A673 (cell line): ENCODE measurements around the gene ZNRD2. TPM values are rescaled to one million over a fixed set of nuclear protein-coding genes. Genes with fewer than 3 reads are reported as not detected.

Source experiments
- BruUV-seq: library from RNA; stranded (reverse); fragments of 400-500 nt; replicated peaks from 2 replicates; lab custom pipeline; 2021; lab: Mats Ljungman, UMichigan
- CTCF ChIA-PET: fragments of 300-600 bp; sonication (Branson Sonifier 250); formaldehyde crosslinking; loops from one replicate; lab custom pipeline; 2022; ENCODE audit warnings: antibody characterized with exemption; lab: Charles Lee
- POLR2A ChIA-PET: fragments of 300-600 bp; sonication (Branson Sonifier 250); formaldehyde crosslinking; loops from one replicate; lab custom pipeline; 2022; ENCODE audit warnings: antibody characterized with exemption; ENCODE audit not compliant: low non-redundant PET; lab: Charles Lee
- DNase-seq: peaks from one replicate; pipeline ENCODE4 v3.0.0-alpha.2; 2015; ENCODE audit warnings: low spot score
- H3K27ac ChIP-seq: fragments of 200-600 bp; sonication (generic); 2 replicates; pipeline ENCODE4 v1.5.1; 2016; ENCODE audit warnings: mixed run types, low read depth, mild to moderate bottlenecking, mixed read lengths, antibody characterized with exemption, low read length; ENCODE audit not compliant: poor library complexity, severe bottlenecking
- H3K27me3 ChIP-seq: fragments of 200-600 bp; sonication (generic); replicated peaks from 2 replicates; pipeline ENCODE4 v1.6.1; 2017; ENCODE audit warnings: mixed run types, low read depth, mild to moderate bottlenecking, mixed read lengths, antibody characterized with exemption, low read length; ENCODE audit not compliant: insufficient read depth, poor library complexity
- H3K36me3 ChIP-seq: fragments of 200-600 bp; sonication (generic); 2 replicates; pipeline ENCODE4 v1.6.1; 2016; ENCODE audit warnings: mixed run types, mild to moderate bottlenecking, mixed read lengths, antibody characterized with exemption, low read length; ENCODE audit not compliant: insufficient read depth, poor library complexity, severe bottlenecking
- H3K4me1 ChIP-seq: fragments of 200-600 bp; sonication (generic); 2 replicates; pipeline ENCODE4 v1.6.1; 2017; ENCODE audit warnings: mixed run types, mild to moderate bottlenecking, mixed read lengths, antibody characterized with exemption, low read length; ENCODE audit not compliant: insufficient read depth, poor library complexity, severe bottlenecking
- H3K4me3 ChIP-seq: fragments of 200-600 bp; sonication (generic); 2 replicates; pipeline ENCODE4 v1.5.1; 2016; ENCODE audit warnings: low read depth, mixed run types, mild to moderate bottlenecking, mixed read lengths, low read length; ENCODE audit not compliant: poor library complexity, severe bottlenecking
- H3K9me3 ChIP-seq: fragments of 200-600 bp; sonication (generic); 2 replicates; pipeline ENCODE4 v1.6.1; 2016; ENCODE audit warnings: mixed run types, low read depth, mild to moderate bottlenecking, mixed read lengths, antibody characterized with exemption, low read length; ENCODE audit not compliant: poor library complexity, severe bottlenecking
- CTCF ChIP-seq: fragments of 300-800, 200-600 bp; sonication (generic); conservative IDR thresholded peaks from 2 replicates; pipeline ENCODE4 v1.5.1; 2017; ENCODE audit warnings: low read depth, mild to moderate bottlenecking, antibody characterized with exemption, low read length, moderate library complexity, mixed read lengths
- EZH2 ChIP-seq: fragments of 200-600 bp; sonication (generic); IDR thresholded peaks from 2 replicates; pipeline ENCODE4 v1.6.1; 2017; ENCODE audit warnings: borderline replicate concordance, low read depth, mild to moderate bottlenecking, mixed read lengths, antibody characterized with exemption, low read length; ENCODE audit not compliant: poor library complexity, severe bottlenecking
- intact Hi-C: fragments of 100-400 bp; cut with micrococcal nuclease; formaldehyde crosslinking; loops from one replicate; pipeline ENCODE4 v1.10.0; 2022; ENCODE audit not compliant: unreplicated experiment
- total RNA-seq: library from RNA; stranded (reverse); gene quantifications from 2 replicates; pipeline ENCODE4 v1.2.3, GENCODE V29; 2021

ZNRD2 gene
- total RNA-seq, 1 experiment from 2014 or later = 98.9 TPM

DNA sequence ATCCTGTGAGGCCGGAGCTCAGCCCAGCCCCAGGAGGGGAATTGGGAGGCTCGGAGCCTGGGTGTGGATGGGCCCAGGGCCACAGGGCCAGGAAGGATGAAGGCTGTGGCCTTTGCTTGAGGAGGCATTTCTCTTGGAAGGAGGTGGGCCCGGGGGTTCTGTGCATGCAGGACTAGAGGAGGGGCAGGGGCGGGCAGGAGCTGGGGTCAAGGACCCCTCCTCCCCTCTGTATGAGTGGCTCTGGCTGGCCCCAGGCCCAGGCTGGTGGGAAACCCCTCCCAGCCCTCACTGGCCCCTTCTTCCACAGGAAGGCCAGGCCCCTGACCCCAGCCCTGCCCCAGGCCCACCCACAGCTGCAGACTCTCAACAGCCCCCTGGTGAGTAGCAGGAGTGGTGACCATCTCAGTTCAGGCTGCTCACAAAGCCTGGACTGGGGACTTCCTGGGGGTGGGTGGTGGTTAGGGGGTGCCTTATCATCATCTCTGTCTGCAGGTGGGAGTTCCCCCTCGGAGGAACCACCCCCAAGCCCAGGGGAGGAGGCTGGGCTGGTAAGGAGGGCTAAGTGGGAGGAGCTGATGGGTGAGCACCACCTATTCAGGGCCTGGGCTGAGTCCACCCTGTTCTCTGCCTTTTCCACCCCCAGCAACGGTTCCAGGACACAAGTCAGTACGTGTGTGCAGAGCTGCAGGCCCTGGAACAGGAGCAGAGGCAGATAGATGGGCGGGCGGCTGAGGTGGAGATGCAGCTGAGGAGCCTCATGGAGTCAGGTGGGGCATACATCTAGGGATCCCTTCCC is 19.4 kb downstream of the ZNRD2 start:
- TF ChIP-seq EZH2 (no peak), CTCF (no peak)
- CTCF ChIA-PET = no interaction called here
- H3K4me3 ChIP-seq = no peak overlapping the region
- DNase-seq = no peak
- POLR2A ChIA-PET = no interaction called here
- no peaks in the 10 kb centered on the region for H3K4me1 ChIP-seq
- H3K9me3 ChIP-seq = no peaks in the 10 kb centered on the region
- H3K27me3 ChIP-seq = no peaks in the 10 kb centered on the region
- H3K27ac ChIP-seq = no peak overlapping the region
- H3K36me3 ChIP-seq = peaks cover 10% of the 10 kb centered on the region
- BruUV-seq = no TSS peak
- intact Hi-C loops = no loop called here

DNA sequence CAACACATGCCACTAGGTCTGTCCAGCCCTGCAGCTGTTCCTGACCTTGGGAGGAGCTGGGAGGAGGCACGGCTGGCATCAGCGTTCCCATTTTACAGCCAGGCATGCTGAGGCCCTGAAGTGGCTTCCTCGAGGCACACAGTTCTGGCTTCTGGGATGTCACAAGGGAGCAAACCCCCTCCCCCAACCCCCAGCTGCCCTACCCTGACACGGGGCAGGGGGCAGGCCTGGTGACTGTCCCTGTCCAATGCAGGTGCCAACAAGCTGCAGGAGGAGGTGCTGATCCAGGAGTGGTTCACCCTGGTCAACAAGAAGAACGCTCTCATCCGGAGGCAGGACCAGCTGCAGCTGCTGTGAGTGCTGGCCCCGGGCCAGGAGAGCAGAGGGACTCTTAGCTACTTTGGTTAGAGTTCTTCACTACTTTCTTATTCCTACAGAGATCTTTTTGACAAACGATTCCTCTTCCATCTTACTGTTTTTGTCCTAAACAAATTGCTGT is 20.0 kb downstream of the ZNRD2 start:
- Histone ChIP-seq H3K9me3 (no peaks in the 10 kb centered on the region), H3K4me1 (no peaks in the 10 kb centered on the region), H3K4me3 (no peak overlapping the region), H3K27ac (no peak overlapping the region), H3K27me3 (no peaks in the 10 kb centered on the region), H3K36me3 (peaks cover 10% of the 10 kb centered on the region)
- no TSS peak for BruUV-seq
- ChIA-PET POLR2A (no interaction called here), CTCF (interaction anchor here (0.5 kb wide), 1 partner anchor 1158 kb away, joined by 3 read pairs; no protein-coding TSS in a partner anchor)
- TF ChIP-seq EZH2 (no peak), CTCF (no peak)
- DNase-seq = peak; percentile 55
- intact Hi-C loops = no loop called here

GRCh38 chr11:65591939-65592857 is 21.9 kb downstream of the ZNRD2 start:
- Histone ChIP-seq H3K27me3 (no peaks in the 10 kb centered on the region), H3K27ac (no peak overlapping the region), H3K36me3 (peaks cover 10% of the 10 kb centered on the region), H3K4me1 (peaks cover 5% of the 10 kb centered on the region), H3K9me3 (no peaks in the 10 kb centered on the region), H3K4me3 (no peak overlapping the region)
- CTCF ChIA-PET = interaction anchor here (0.6 kb wide), 1 partner anchor 1280 kb away, joined by 4 read pairs; no protein-coding TSS in a partner anchor
- no peak for DNase-seq
- POLR2A ChIA-PET = interaction anchor here (0.6 kb wide), 1 partner anchor 316 kb away, joined by 3 read pairs; no protein-coding TSS in a partner anchor
- no peak for TF ChIP-seq CTCF
- TF ChIP-seq EZH2 = no peak
- TSS peak; percentile 78 for BruUV-seq
- intact Hi-C loops = no loop called here
